Colonic mucosa (tissue), 4 donors: ENCODE data around the gene RIIAD1. TPM values are rescaled to one million over a fixed set of nuclear protein-coding genes. Genes with fewer than 3 reads are reported as not detected.

Source experiments
- DNase-seq: peaks from one replicate; pipeline ENCODE4 v3.0.0-alpha.2; 2020
- H3K27ac ChIP-seq: fragments of 200-600 bp; one replicate; pipeline ENCODE4 v1.8.0; 2021
- H3K27me3 ChIP-seq: fragments of 200-600 bp; one replicate; pipeline ENCODE4 v1.8.0; 2021
- H3K36me3 ChIP-seq: fragments of 200-600 bp; one replicate; pipeline ENCODE4 v1.8.0; 2021
- H3K4me1 ChIP-seq: fragments of 200-600 bp; one replicate; pipeline ENCODE4 v1.8.0; 2021; ENCODE audit warnings: mild to moderate bottlenecking
- H3K4me3 ChIP-seq: fragments of 200-600 bp; one replicate; pipeline ENCODE4 v1.8.0; 2021
- H3K9ac ChIP-seq, 2 donors: one replicate each; pipeline ENCODE4 v1.7.0; 2013; ENCODE audit warnings: control low read depth in 2 of 2, low read depth in 2 of 2, low read length in 2 of 2
- H3K9me3 ChIP-seq: fragments of 200-600 bp; one replicate; pipeline ENCODE4 v1.8.0; 2021
- intact Hi-C: fragments of 100-400 bp; cut with DNase I; formaldehyde crosslinking; loops from one replicate; pipeline ENCODE4 v1.14.1; 2022
- total RNA-seq, 2 donors: library from RNA; stranded (reverse); fragmentation: NEBNext Ultra II Directional in 1 of 2; extraction: Animal tissue kit (Norgen Biotek cat#: 25700) in 1 of 2; gene quantifications; one replicate each; pipeline ENCODE4 v1.2.1, GENCODE V29; 2021
- TF ChIP-seq, protein P1 (sequence below): fragments of 200-600 bp; IDR thresholded peaks from one replicate; pipeline ENCODE4 v1.8.0; 2022; ENCODE audit warnings: antibody characterized with exemption, mild to moderate bottlenecking
- donor health status: healthy.
- donor health status: DM: no; HTN: no; CAD: no.
- donor health status: DM: no; HTN: no; CAD: no.

RIIAD1 gene
- total RNA-seq, 2 donors from 2014 or later: 0.91 TPM; not detected in 1

DNA sequence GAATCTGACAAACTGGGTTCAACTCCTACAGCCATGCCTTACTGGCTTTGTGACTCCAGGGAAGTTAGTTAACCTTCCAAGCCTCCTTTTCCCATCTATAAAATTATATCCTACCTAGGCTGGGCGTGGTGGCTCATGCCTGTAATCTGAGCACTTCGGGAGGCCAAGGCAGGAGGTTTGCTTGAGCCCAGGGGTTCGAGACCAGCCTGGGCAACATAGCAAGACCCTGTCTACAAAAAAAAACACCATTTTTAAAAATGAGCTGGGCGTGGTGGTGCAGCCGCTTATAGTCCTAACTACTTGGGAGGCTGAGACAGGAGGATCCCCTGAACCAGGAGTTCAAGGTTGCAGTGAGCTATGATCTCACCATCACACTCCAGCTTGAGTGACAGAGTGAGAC, 19.8 kb upstream of the RIIAD1 start:
- no peak overlapping the region for H3K9ac ChIP-seq
- intact Hi-C loops: no loop called here
- no peak overlapping the region for H3K27ac ChIP-seq
- peaks cover 4% of the 10 kb centered on the region for H3K4me1 ChIP-seq
- no peak for DNase-seq
- TF ChIP-seq, protein P1, sequence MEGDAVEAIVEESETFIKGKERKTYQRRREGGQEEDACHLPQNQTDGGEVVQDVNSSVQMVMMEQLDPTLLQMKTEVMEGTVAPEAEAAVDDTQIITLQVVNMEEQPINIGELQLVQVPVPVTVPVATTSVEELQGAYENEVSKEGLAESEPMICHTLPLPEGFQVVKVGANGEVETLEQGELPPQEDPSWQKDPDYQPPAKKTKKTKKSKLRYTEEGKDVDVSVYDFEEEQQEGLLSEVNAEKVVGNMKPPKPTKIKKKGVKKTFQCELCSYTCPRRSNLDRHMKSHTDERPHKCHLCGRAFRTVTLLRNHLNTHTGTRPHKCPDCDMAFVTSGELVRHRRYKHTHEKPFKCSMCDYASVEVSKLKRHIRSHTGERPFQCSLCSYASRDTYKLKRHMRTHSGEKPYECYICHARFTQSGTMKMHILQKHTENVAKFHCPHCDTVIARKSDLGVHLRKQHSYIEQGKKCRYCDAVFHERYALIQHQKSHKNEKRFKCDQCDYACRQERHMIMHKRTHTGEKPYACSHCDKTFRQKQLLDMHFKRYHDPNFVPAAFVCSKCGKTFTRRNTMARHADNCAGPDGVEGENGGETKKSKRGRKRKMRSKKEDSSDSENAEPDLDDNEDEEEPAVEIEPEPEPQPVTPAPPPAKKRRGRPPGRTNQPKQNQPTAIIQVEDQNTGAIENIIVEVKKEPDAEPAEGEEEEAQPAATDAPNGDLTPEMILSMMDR: no peak
- no peaks in the 10 kb centered on the region for H3K27me3 ChIP-seq
- no peak overlapping the region for H3K4me3 ChIP-seq
- H3K9me3 ChIP-seq: no peaks in the 10 kb centered on the region
- H3K36me3 ChIP-seq: no peaks in the 10 kb centered on the region

DNA sequence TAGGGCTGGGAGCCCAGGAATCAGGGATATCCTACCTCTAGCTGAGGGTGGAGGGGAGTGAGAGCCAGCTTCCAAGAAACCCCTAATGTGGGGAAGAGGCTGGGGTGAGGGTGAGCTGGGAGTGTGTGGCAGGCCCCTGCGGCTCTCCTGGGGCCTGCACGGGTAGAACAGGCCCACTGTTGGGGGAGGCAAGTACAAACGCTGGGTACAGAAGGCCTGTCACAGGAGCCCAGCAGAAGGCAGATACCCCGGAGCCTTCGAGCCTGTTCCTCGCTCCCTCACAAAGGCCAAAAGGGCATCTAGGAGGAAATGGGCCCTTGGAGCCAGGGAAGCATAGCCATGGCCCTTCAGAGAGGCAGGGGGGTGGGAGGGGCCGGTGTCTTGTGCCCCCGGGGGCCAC, 18.4 kb upstream of the RIIAD1 start:
- TF ChIP-seq, protein P1: no peak
- no peaks in the 10 kb centered on the region for H3K27me3 ChIP-seq
- H3K4me3 ChIP-seq: no peak overlapping the region
- H3K27ac ChIP-seq: no peak overlapping the region
- DNase-seq: no peak
- no peaks in the 10 kb centered on the region for H3K36me3 ChIP-seq
- H3K9me3 ChIP-seq: no peaks in the 10 kb centered on the region
- intact Hi-C loops: no loop called here
- peaks cover 4% of the 10 kb centered on the region for H3K4me1 ChIP-seq
- no peak overlapping the region for H3K9ac ChIP-seq

DNA sequence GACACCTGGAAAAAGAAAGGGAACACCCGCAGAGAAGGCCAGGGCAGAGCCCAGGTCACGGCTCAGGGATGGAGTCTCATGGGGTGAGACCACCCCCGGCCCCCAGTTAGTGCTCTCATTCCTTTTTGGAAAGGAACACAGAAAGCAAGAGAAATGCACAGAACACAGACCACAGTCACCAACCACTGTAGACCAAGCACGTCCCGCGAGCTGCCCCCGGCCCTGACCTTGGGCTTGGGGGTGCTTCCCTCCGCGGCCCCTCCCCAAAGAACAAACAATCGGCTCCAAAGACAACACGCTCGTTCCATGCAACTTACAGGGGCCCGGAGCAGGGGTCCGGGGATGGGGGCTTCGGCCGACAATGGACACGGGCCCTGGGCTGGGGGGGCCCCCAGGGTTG, 17.5 kb upstream of the RIIAD1 start:
- Histone ChIP-seq H3K27ac (no peak overlapping the region), H3K9me3 (no peaks in the 10 kb centered on the region), H3K4me3 (no peak overlapping the region), H3K27me3 (no peaks in the 10 kb centered on the region), H3K9ac (no peak overlapping the region), H3K36me3 (no peaks in the 10 kb centered on the region), H3K4me1 (peaks cover 4% of the 10 kb centered on the region)
- intact Hi-C loops: no loop called here
- no peak for DNase-seq
- TF ChIP-seq, protein P1: no peak

DNA sequence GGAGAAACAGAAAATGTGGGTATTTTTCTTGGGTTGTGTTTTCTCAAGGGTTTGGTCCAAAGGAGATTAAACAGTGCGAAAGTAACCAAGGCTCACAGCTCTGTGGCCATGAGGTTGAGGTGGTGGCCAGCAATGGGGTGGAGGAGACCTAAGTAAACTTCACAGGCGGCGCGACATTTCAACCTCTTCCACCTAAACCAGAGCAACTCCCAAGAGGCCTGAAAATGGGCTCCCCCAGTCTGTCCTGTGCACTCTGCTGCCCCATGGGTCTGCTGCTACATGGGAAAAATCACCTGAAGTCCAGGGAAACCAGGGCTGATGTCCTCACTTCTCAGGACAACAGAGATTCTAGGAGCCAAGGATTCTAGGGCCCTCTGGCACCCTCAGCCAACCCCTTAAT, 17.1 kb upstream of the RIIAD1 start:
- H3K9me3 ChIP-seq: no peaks in the 10 kb centered on the region
- H3K4me1 ChIP-seq: peaks cover 4% of the 10 kb centered on the region
- no peak overlapping the region for H3K9ac ChIP-seq
- no peak for DNase-seq
- intact Hi-C loops: no loop called here
- no peak overlapping the region for H3K4me3 ChIP-seq
- H3K27me3 ChIP-seq: no peaks in the 10 kb centered on the region
- no peak overlapping the region for H3K27ac ChIP-seq
- H3K36me3 ChIP-seq: no peaks in the 10 kb centered on the region
- TF ChIP-seq, protein P1: no peak

DNA sequence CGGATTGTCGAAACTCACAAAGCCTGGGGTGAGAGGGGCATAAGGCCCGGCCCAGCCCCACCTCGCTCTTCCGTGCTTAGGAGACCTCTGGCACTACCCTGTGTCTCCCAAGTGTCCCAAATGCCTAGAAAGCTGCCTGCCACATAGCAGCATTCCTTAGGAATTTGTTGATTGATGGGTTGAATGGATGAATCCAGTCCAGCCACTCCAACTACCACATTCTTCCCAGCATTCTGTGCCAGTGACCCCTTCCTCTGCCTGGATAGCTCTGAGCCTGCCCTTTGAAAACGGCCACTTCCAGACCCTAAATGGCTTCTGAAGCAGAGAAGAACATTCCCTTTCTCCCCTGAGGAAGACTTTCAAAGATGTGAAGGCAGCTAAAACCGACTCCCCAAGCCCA, 16.2 kb upstream of the RIIAD1 start:
- TF ChIP-seq, protein P1: no peak
- intact Hi-C loops: no loop called here
- DNase-seq: no peak

More for the DNA sequence above, 16.2 kb upstream of the RIIAD1 start:
- H3K9ac ChIP-seq: no peak overlapping the region
- no peaks in the 10 kb centered on the region for H3K27me3 ChIP-seq
- no peaks in the 10 kb centered on the region for H3K36me3 ChIP-seq
- H3K27ac ChIP-seq: no peak overlapping the region
- no peak overlapping the region for H3K4me3 ChIP-seq
- H3K9me3 ChIP-seq: no peaks in the 10 kb centered on the region
- H3K4me1 ChIP-seq: peaks cover 4% of the 10 kb centered on the region
